OCI-LY3 (cell line): ENCODE data around the gene OLIG2.

Source experiments
- H2AFZ ChIP-seq: fragments of 200-600, 300-600 bp; shearing (Covaris generic); 2 replicates; pipeline ENCODE4 v1.6.0; 2014; ENCODE audit warnings: antibody characterized with exemption, low read depth, low read length
- H3K27ac ChIP-seq: fragments of 200-600, 300-600 bp; sonication (generic); 2 replicates; pipeline ENCODE4 v1.5.1; 2014; ENCODE audit warnings: mild to moderate bottlenecking, low read length, moderate library complexity, mixed read lengths
- H3K27me3 ChIP-seq: fragments of 200-600, 300-600 bp; sonication (generic); 2 replicates; pipeline ENCODE4 v1.6.1; 2014; ENCODE audit warnings: low read depth, low read length, mixed read lengths
- H3K36me3 ChIP-seq: fragments of 200-600, 300-600 bp; sonication (generic); replicated peaks from 2 replicates; pipeline ENCODE3; 2014; ENCODE audit warnings: low read depth, low read length, mixed read lengths
- H3K4me1 ChIP-seq: fragments of 300-600, 200-600 bp; sonication (generic); 2 replicates; pipeline ENCODE4 v1.6.1; 2014; ENCODE audit warnings: low read length, mixed read lengths
- H3K4me2 ChIP-seq: fragments of 200-600, 300-600 bp; sonication (generic); 2 replicates; pipeline ENCODE4 v1.6.1; 2014; ENCODE audit warnings: low read length, mixed read lengths
- H3K4me3 ChIP-seq: fragments of 300-600, 200-600 bp; sonication (generic); 2 replicates; pipeline ENCODE4 v1.5.1; 2014; ENCODE audit warnings: antibody characterized with exemption, mild to moderate bottlenecking, low read length, moderate library complexity
- H3K79me2 ChIP-seq: fragments of 300-600, 200-600 bp; shearing (Covaris generic); 2 replicates; pipeline ENCODE4 v1.6.1; 2014; ENCODE audit warnings: mild to moderate bottlenecking, low read length, mixed read lengths
- H3K9ac ChIP-seq: fragments of 300-600, 200-600 bp; shearing (Covaris generic); 2 replicates; pipeline ENCODE4 v1.6.0; 2014; ENCODE audit warnings: mild to moderate bottlenecking, low read length, moderate library complexity
- H3K9me3 ChIP-seq: fragments of 200-600, 300-600 bp; shearing (Covaris generic); 2 replicates; pipeline ENCODE4 v1.6.1; 2014; ENCODE audit warnings: low read length, mixed read lengths; ENCODE audit not compliant: insufficient read depth
- H4K20me1 ChIP-seq: fragments of 200-600, 300-600 bp; sonication (generic); 2 replicates; pipeline ENCODE4 v1.6.1; 2016; ENCODE audit warnings: low read length, mixed read lengths; ENCODE audit not compliant: insufficient read depth
- EZH2phosphoT487 ChIP-seq: fragments of 200-600 bp; shearing (Covaris generic); IDR thresholded peaks from 2 replicates; pipeline ENCODE4 v1.6.1; 2018; ENCODE audit warnings: antibody characterized with exemption, mixed run types, low read depth
- TF ChIP-seq, protein P1 (sequence below): fragments of 200-600, 300-600 bp; sonication (generic); IDR thresholded peaks from 2 replicates; pipeline ENCODE4 v1.5.1; 2014; ENCODE audit warnings: antibody characterized with exemption, low read length, low read depth

The OLIG2 gene

DNA sequence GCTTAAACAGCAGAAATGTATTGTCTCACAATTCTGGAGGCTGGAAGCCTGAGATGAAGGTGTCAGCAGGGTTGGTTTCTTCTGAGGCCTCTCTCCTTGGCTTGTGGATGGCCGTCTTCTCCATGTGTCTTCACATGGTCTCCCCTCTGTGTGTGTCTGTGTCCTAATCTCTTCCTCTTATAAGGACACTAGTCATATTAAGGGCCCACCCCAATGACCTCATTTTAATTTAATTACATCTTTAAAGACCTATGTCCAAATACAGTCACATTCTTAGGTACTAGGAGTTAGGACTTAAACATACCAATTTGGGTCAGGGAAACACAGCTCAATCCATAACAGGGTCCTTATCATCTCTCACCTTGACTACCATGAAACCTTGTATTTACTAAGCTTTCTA, 14.8 kb upstream of the OLIG2 start:
- Histone ChIP-seq H3K4me3 (no peak overlapping the region), H2AFZ (no peak overlapping the region)

DNA sequence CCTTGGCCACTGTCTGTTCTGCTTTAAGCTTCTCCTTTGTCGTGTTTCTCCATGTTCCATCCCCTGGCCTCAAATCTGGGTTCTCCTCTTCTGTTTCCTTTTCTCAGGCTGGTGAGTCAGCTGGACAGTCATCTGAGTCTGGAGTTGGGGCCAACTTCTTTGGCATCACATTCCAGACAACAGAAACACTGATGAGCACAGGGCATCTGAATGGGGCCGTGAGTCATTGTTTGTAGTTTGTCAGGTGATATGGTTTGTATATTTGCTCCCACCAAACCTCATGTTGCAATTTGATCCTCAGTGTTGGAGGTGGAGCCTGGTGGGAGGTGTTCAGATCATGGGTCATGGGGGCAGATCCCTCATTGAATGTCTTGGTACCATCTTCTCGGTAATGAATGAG, 14.3 kb upstream of the OLIG2 start:
- Histone ChIP-seq H3K36me3 (no peaks in the 10 kb centered on the region), H4K20me1 (no peaks in the 10 kb centered on the region), H3K27ac (no peak overlapping the region), H3K9me3 (no peaks in the 10 kb centered on the region), H2AFZ (no peak overlapping the region), H3K9ac (no peak overlapping the region), H3K4me2 (no peak overlapping the region), H3K4me1 (no peaks in the 10 kb centered on the region), H3K27me3 (no peaks in the 10 kb centered on the region), H3K4me3 (no peak overlapping the region), H3K79me2 (no peaks in the 10 kb centered on the region)
- TF ChIP-seq, protein P1, sequence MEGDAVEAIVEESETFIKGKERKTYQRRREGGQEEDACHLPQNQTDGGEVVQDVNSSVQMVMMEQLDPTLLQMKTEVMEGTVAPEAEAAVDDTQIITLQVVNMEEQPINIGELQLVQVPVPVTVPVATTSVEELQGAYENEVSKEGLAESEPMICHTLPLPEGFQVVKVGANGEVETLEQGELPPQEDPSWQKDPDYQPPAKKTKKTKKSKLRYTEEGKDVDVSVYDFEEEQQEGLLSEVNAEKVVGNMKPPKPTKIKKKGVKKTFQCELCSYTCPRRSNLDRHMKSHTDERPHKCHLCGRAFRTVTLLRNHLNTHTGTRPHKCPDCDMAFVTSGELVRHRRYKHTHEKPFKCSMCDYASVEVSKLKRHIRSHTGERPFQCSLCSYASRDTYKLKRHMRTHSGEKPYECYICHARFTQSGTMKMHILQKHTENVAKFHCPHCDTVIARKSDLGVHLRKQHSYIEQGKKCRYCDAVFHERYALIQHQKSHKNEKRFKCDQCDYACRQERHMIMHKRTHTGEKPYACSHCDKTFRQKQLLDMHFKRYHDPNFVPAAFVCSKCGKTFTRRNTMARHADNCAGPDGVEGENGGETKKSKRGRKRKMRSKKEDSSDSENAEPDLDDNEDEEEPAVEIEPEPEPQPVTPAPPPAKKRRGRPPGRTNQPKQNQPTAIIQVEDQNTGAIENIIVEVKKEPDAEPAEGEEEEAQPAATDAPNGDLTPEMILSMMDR: no peak
- TF ChIP-seq EZH2phosphoT487: no peak

More for the DNA sequence above, 14.8 kb upstream of the OLIG2 start:
- H3K27me3 ChIP-seq: no peaks in the 10 kb centered on the region
- no peak overlapping the region for H3K9ac ChIP-seq
- no peaks in the 10 kb centered on the region for H3K9me3 ChIP-seq
- no peaks in the 10 kb centered on the region for H4K20me1 ChIP-seq
- no peak overlapping the region for H3K27ac ChIP-seq
- no peaks in the 10 kb centered on the region for H3K36me3 ChIP-seq
- TF ChIP-seq EZH2phosphoT487: no peak
- TF ChIP-seq, protein P1: no peak
- no peaks in the 10 kb centered on the region for H3K4me1 ChIP-seq
- no peaks in the 10 kb centered on the region for H3K79me2 ChIP-seq
- no peak overlapping the region for H3K4me2 ChIP-seq

DNA sequence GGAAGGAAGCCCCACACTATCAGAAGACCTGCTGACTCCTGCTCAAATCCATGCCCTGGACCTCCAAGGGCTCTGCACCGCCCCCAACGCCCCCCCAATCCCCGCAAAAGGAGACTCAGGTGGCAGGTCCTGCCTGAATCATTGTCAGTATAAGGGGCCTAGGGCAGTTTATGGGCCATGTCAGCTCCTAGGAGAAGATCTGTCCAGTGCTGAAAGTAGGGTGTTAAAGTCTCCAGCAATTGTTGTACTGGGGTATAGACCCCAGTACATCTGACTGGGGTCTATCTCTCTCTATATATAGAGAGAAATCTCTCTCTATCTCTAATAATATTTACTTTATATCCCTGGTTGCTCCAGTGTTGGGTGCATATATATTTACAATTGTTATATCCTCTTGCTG, 12.1 kb upstream of the OLIG2 start:
- Histone ChIP-seq H3K27me3 (no peaks in the 10 kb centered on the region), H2AFZ (no peak overlapping the region)

DNA sequence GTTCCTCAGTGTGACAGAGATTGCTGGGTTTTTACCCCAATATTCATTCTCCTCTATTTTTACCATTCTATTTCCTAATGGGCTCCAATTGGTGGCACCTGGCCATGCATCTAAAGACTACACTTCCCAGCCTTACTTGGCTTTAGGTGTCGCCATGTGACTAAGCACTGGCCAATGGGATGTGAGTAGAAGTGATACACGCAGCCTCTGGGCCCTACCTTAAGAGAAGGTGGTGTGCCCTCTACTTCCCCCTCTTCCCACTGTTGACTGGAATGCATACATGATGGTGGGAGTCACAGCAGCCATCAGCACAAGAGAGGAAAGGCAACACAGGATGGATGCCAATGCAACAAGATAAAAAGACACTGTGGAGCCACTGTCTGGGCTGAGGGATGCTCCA, 11.4 kb upstream of the OLIG2 start:
- no peak overlapping the region for H3K9ac ChIP-seq
- no peak overlapping the region for H2AFZ ChIP-seq
- H3K79me2 ChIP-seq: no peaks in the 10 kb centered on the region
- H3K27ac ChIP-seq: no peak overlapping the region
- no peak overlapping the region for H3K4me2 ChIP-seq
- no peaks in the 10 kb centered on the region for H4K20me1 ChIP-seq
- TF ChIP-seq, protein P1: no peak
- no peaks in the 10 kb centered on the region for H3K27me3 ChIP-seq
- H3K9me3 ChIP-seq: no peaks in the 10 kb centered on the region
- H3K4me3 ChIP-seq: no peak overlapping the region
- no peaks in the 10 kb centered on the region for H3K4me1 ChIP-seq
- no peaks in the 10 kb centered on the region for H3K36me3 ChIP-seq

More for the DNA sequence above, 12.1 kb upstream of the OLIG2 start:
- no peak for TF ChIP-seq EZH2phosphoT487
- TF ChIP-seq, protein P1: no peak
- Histone ChIP-seq H3K9me3 (no peaks in the 10 kb centered on the region), H3K79me2 (no peaks in the 10 kb centered on the region), H3K9ac (no peak overlapping the region), H3K4me2 (no peak overlapping the region), H4K20me1 (no peaks in the 10 kb centered on the region), H3K4me3 (no peak overlapping the region), H3K36me3 (no peaks in the 10 kb centered on the region), H3K4me1 (no peaks in the 10 kb centered on the region), H3K27ac (no peak overlapping the region)
